Limb (tissue), 2 donors: ENCODE data around the gene C2CD3.

ENCODE experiments used
- DNase-seq, 2 donors: peaks; one replicate each; pipeline ENCODE4 v3.0.0-alpha.2; 2016; ENCODE audit errors: extremely low spot score in 2 of 2

Gene C2CD3

DNA sequence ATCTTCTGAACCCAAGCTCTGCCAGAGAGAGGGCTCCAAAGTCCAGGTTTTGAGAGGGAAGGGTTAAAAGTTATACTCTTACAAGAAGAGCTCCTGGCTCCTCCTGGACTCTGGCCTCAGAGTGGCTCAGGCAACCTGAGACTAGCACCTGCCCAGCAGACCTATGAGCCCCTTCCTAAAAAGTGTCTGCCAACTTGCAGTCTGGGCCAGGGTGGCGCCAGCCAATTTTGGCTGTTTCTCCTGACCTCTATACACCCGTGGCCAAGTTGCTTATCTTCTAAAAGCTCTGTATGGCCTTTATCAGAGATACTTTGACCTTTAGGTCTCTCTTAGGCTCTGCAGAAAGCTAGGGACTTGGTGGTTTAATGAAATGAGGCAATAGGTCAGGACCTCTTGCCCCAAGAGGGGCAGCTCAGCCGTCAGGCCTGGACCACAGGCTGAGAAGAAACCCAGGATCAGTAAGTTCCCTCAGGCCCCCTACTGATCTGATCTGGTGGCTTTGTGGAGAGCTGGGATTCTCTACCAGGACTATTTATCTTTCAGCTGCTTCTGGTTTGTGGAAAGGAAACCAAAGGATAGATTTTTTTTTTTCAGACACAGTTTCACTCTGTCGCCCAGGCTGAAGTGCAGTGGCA, 151.6 kb downstream of the C2CD3 start:
- no peak for DNase-seq

DNA sequence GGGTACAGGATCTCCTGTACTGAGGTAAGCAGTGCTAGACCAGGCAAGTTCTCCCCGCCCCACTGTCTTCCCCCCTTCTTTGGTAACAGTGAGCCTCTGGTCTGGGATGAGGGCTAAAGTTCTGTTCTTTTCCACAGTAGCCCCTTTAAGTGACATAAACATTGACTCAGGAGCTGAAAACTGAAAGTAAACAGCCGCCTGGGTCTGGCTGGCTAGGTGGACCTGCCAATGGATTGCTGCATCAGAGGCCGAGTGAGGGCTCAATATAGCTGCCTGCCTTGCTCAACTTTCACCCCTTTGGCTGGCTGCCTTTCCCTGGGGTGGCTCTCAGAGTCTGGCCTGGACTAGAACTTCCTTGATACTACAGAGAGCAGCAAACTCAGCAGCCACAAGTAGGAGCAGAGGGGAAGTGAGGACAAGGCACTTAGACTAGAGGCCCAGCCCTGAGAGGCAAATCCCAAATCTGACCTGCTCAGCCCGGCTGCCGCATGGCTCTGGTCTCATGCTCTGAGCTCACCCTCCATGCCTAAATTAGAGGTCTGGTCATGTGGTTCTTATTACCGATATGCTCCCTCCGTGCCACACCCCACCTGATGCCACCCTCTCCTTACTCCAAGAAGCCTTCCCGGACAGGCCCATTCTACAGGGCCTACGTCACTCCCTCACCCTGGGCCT, 152.3 kb downstream of the C2CD3 start:
- DNase-seq, result no peak

DNA sequence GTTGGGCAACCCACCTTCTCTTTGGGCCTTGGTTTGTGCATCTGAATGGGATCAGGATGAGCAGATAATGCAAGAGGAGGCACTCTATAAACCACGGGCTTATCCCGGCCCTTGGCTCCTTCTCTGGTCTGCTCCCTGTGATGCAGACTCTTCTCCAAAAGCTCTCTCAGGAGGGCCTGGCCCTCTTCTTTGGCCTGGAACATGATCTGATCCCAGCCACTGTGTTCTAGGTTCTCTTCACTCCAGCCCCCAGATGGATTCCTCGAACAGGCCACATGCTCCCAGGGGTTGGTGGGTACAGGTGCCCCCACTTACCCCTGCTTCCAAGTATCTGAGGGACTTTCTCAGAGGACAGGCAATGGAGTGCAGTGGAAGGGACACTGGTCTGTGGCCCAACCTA, 153.2 kb downstream of the C2CD3 start:
- no peak for DNase-seq

DNA sequence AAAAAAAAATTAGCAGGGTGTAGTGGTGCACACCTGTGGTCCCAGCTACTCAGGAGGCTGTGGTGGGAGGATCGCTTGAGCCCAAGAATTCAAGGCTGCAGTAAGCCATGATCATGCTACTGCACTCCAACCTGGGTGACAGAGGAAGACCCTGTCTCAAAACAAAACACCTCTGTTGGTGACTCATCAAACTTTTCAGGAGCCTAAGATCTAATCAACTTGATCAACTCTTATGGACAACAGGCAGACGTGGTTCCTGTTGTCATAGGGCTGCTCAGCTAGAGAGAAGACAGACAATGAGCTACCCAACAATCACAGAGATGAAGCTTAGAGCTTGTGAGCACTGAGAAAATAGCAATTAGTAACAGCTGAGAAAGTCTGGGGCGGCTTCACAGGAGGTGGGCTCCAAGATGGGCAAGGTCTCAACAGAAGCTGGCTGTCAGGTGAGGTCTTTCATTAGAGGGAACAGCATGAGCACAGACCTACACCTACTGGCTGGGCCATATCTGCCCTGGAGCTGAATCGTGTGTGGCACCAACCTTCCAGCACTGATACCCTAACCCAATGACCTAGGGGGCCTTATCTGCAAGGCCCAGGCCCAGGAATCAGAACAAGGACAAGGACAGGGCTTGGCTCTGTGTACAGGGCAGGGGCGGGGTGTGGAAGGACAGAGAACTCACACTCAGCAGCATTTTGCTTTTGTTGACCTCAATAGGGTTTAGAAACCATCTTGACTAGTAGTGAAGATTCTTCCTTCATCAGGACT, 154.7 kb downstream of the C2CD3 start:
- DNase-seq, result no peak

DNA sequence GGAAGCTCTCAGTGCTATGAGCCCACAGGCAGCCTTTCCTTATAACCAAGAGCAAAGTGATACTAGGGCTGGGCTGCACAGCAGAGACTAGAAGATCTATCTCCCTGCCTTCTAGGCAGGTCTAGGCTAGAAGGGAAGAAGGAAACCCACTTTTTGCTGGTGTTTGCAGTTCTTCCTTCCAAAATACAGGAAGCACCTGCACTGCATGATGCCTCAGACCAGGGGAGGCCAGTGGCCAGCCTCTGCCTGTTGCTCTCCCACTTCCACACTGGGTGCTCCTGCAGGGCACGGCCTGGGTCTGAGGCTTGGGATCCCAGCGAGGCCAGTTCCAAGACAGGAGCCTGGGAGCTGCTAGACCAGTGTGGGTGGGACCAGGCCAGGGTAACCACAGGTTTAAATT, 155.9 kb downstream of the C2CD3 start:
- no peak for DNase-seq

DNA sequence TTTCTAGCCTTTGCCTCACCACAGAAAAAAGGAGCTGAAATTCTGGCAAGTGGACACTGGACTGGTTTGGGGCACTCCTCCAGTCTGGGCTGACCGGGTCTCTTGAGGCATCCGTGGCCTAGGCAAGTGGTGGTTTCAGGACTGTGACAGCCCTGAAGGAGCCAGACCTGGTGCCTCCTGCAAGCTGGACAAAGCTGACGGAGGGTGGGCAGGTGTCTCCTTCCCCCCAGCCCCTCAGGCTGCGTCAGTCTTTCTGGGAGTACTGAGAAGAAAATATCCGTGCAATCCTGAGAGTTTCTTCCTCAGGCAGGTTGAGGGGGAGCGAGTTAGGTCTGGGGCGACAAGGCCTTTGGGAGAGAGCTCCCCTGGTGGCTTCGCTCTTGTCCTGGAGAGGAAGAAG, 157.7 kb downstream of the C2CD3 start:
- no peak for DNase-seq

DNA sequence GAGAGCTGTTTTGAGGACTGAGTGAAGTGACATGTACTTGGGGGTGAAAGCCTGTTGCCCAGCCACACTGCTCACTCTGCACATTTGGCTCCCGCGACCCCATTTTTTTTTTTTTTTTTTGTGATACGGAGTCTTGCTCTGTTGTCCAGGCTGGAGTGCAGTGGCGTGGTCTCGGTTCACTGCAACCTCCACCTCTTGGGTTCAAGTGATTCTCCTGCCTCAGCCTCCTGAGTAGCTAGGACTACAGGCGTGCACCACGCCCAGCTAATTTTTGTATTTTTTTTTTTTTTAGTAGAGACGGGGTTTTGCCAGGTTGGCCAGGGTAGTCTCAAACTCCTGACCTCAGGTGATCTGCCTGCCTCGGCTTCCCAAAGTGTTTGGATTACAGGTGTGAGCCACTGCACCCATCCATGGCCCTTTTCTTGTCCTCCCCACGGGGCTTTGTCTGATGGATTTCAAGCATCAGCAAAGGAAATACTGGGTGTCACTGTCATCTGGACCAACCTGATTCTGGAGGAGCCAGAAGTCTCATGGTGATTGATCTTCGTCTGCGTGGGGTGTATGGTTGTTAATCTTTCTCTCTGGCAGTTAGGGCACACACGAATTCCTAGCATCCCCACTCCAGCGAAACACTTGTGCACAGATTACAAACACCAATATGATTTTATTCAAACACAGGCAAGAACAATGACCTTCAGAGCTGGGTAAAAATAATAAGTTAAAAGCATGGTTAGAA, 158.6 kb downstream of the C2CD3 start:
- DNase-seq, result no peak

DNA sequence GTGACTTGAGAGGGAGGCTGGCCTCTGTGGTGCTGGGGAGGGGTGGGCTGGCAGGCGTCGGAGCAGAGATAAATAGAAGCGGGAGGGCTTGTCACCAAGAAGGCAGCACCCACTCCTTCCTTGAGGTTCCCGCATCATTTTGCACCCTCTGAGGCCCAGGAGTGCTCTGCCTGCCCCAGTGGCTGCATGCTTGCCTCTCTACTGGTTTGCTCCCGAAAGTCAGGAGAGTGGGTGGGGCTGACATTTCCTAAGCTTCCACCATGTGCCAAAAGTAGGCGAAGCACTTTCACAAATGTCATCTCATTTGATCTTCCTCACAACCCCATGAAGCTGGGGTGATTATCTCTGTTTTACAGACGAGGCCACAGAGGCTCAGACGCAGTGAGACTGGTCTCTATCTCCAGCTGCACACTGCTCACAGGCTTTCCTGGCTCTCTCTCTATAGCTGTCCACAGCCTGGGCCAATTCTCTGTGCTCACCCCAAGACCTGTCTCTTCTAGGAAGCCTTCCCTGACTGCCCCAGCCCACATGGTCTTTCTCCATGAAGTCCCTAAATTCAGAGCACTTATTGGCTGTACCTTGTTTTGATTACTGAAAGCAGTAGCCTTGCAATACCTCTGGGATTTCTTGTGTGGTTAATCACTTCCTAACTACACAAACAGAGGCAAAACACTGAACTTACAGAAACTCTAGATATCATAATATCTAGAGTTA, 159.3 kb downstream of the C2CD3 start:
- DNase-seq, result no peak

DNA sequence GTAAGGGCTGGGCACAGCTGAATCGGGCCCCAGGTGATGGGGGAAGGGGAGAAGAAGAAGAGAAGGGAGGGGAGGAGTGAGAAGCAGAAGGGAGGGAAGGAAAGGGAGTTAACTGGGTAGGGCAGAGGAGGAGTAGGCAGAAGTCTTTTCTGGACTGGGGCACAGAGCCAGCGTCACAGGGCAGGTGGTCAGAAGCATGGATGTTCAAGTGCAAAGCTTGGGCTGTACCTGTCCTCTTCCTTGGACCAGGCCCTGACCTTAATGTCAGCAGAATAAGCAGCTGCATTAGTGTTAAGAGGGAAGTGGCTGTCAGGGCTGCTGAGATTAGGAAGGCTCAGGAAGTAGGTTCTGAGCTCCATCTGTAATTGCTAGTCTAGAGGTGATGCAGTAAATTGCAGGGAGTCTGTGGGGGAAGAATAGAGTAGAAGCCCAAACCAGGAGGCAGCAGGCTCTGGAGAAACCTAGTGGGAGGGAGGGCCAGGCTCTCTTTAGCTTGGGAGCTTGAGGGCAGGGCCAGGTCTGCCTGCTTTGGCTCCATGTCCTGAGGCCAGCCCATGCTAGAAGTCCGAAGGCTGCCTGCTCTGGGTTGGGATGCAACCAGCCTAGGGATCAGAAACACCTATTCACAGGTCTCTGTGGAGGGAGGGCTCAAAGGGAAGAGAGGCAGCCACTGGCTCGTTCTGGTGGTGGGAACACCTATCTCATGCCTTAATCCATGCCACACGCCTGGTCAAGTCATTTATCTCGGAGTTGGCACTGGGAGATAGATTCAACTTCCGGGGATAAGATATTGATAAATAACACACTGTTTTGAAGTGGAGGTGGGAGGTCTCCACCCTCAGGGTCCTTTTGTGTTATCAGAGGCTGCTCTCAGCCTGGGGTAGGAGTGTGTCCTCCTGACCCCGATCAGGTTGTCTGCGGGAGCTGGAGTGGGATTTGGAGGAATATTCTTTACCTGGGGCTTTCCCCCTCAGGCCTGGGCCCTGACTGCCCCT, 160.2 kb downstream of the C2CD3 start:
- no peak for DNase-seq

DNA sequence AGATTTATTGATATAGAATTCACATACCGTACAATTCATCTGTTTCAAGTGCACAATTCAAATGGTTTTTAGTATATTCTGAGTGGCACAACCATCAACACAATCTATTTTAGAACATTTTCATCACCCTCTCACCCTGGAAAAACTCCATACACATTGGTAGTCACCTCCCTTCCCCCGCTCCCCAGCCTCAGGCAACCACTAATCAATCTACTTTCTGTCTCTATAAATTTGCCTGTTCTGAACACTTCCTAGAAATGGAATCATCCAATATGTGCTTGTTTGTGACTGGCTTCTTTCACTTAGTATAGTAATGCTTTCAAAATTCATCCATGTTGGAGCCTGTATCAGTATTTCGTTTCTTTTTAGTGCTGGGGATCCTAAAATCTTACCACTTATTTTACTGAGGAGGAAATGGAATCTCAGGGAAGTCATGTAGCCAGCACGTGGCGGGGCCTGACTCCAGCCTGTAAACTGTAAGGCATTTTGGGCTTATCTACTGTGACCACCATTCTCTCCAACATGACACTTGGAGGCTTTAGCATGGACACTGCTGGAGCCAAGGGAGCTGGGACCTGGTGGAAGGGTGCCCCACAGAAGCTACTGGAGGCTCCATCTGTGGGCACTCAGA, 161.0 kb downstream of the C2CD3 start:
- no peak for DNase-seq

DNA sequence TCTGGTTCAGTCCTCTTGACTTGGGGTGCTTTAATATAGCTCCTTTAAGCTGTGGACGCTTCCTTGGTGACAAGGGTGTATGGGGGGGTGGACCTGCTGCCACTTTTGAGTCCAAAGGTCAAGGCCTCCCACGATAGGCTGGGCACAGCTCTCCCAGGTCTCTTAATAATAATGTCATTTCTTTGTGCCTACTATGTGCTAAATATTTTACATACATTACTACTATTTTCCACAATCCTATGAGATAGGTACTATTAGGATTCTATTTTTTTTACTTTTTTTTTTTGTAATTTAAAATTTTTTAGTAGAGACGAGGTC, 161.6 kb downstream of the C2CD3 start:
- DNase-seq, result no peak

DNA sequence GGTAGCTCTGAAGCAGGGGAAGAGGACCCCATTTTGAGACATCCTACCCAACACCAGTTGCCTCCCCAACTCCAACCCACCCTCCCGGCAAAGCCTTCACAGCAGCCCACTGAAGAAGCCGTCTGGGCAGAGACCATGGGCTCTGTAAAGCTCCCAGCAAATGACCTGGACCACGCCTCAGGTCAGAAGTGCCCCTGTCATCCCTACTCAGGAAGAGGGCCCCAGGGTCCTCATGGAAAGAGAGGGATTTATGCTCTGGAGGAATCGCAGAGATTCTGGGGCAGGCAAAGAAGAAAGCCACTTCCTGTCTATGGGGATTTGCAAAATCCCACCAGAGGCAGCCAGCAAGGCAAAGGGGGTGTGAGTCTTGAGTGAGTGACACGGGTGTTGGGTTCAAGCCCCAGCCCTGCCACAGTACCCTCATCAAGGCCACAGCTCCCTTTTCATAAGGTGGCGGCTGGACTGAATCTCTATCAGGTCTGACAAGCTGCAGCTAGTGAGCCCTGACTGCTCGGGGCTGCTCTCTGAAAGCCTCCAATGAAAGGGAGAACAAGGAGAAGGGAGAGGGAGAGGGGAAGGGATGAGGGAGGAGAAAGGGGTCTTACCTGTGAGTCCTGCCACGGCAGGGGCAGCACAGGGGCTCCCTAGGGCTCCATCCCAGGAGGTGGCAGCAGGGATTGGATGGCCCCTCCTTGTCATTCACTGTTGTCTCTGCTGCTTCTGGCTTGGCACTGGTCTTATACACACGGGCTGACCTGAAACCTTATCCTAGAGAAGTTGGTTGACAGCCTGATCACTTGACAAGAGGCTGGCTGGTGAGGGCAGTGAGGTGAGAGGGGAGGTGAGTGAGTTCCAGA, 162.2 kb downstream of the C2CD3 start, which contains the start of gene UCP3:
UCP3 (minus strand) TSS at position 713 of the 857 bp plus-strand sequence. CDS start 2,043 bp downstream, outside the sequence.
- DNase-seq, result no peak

DNA sequence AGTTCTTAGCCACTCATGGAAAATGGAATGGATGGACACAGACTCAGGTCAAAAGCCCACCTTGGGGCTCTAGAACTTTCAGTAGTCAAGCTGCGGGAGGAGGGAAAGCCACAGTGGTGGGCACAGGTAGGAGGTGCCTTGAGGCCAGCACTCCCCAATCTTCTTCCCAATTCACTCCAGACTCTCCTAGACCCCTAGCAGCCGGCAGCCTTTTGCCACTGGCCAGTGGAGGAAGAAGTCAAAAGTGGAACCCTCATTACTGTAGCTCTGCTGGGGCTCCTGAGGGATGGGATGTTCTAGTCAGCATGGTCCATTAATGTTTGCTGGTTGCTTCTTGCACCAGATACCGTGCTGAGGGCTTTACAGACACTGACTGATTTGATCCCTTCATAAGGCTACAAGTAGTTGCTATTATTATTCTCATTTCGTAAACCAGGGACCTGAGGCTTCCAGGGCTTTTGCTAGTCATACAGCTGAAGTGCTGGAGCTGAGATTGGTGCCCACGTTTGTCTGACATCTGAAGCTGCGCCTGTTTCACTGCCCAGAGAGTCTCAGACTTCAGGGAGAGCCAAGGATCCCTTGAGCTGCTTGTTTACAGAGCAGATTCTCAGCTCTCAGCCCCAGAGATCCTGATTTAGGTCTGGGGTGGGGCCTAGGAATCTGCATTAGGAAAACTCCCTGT, 163.0 kb downstream of the C2CD3 start:
- DNase-seq, result no peak

DNA sequence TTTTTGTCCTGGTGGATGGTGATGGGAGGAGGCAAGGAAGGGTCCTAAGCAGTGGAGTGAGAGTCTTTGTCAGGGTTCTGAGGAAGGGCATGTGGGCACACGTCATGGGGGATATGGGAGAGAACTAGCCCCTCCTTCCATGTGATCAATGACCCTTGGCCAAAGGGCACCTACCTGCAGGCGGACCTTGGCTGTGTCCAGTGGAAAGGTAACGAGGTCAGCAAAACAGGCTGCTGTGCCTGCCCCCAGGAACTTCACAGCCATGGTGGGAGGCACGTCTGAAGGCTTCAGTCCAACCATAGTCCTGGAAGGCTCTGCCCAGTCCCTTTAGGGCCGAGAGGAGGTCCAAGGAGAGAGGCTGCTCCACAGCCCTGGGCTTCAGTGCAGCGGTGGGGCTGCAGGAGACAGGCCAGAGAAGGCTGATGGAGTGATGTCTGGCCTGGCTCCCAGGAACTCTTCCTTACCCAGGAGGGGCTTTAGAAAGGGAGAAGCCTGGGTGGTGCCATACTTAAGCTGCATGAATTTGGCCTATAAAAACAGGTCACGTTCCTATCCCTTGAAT, 164.0 kb downstream of the C2CD3 start:
- DNase-seq, result no peak

DNA sequence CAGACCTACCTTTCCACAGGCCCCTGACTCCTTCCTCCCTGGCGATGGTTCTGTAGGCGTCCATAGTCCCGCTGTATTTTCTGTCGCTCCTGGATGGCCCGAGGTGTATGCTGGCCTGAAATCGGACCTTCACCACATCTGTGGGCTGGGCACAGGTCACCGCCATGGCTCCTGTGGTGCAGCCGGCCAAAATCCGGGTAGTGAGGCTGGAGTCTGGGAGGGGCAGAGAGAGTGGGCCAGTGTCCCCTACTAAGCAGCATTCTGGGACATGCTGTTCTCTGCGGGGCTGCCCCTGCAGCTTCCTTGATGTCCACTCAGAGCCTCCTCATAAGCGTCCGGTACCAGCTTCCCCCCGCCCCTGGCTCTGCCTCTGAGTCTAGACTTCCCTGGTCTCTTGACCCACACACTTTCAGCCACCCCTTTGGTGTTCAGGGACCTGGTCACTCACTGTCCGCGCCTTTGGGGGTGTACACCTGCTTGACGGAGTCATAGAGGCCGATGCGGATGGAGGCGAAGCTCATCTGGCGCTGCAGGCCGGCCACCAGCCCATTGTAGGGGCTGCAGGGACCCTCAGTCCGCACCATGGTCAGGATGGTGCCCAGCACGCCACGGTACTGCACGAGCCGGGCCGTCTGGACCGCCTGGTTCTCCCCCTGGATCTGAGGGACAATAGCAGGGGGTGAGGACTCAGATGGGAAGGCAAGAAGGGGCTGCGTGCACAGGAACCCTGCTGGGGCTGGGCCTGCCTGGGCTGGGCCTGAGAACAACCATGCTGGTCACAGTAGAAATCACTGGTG, 164.9 kb downstream of the C2CD3 start:
- no peak for DNase-seq

DNA sequence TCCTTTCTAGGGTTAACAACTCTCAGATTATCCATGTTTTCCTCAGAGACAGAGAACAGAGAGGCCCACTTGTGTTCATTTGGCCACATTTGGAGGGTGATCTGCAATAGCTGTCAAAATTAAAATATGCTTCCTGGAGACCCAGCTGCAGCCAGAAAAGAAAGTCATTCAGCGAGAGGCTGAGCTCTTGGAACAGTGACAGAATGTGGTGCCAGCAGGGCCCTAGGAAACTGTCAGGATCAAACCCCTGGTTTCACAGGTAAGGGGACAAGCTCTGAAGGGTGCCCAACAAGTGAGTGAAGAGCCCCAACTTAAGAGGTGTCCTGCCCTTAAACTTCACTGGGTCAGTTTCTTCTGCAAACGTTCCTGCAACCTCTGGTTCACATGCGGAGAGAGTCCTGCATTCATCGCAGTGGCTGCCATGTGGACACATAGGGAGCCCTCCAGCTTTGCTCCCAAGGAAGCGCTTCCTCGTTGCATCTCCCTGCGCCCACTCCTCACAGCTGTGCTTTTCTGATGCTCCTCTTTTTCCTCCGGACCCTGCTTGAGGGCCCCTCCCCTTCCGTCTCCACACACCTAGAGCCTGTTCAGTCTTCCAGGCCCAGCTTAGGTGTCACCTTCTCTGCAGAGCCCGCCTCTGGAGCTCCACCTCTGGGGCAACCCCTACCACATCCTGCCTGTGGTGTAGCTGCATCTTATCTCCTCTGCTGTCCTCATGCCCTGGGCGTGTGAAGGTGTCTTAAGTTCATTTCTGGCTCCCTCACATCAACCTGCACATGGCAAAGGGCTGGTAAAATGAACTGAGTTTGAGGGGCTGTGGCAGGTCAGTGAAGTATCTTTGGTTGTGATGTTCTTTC, 165.8 kb downstream of the C2CD3 start:
- no peak for DNase-seq
